GM18520 (cell line): ENCODE measurements around the gene ZNF419.

ENCODE experiments used
- ATAC-seq: cut with Tn5 transposase; IDR thresholded peaks from one replicate; pipeline ENCODE4 v1.9.1; 2021; ENCODE audit not compliant: unreplicated experiment

ZNF419 gene

GRCh38 chr19:57527136-57527881 is 39.8 kb downstream of the ZNF419 start, which contains the start of gene ZNF549:
Gene ZNF549 (plus strand): TSS chr19:57527356. CDS start chr19:57527574, 218 bp downstream.
- peak; percentile 84 for ATAC-seq

- no peak for ATAC-seq
Observed at GRCh38 chr19:57537953-57538547, 50.5 kb downstream of the ZNF419 start.
